GM20000 (cell line): ENCODE results near the gene SMCHD1.

Experiments
- DNase-seq: peaks from one replicate; pipeline ENCODE4 v3.0.0; 2012; ENCODE audit warnings: low spot score
- TF ChIP-seq, protein P1 (sequence below): IDR thresholded peaks from 2 replicates; pipeline ENCODE4 v1.5.1; 2012; ENCODE audit warnings: mild to moderate bottlenecking, control low read depth; ENCODE audit errors: extremely low read depth, missing control alignments

Gene SMCHD1

DNA sequence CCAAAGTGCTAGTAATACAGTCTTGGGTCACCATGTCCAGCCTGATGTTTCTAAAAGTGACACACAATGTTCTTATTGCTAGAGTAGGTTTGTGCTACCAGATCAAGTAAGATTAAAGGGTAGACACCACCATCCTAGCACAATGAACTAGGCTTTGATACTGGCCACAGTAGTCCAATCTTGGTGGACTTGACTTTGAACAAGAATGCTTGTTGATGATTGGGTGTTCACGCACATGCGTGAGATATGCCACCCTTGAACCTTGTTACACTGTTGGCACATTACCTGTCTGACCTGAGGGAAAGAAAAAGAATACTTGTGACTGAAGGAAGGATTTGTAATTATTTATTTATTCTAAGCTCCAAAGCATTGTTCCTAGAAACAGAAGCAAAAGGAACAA is 119.1 kb downstream of the SMCHD1 start:
- no peak for DNase-seq
- TF ChIP-seq, protein P1, sequence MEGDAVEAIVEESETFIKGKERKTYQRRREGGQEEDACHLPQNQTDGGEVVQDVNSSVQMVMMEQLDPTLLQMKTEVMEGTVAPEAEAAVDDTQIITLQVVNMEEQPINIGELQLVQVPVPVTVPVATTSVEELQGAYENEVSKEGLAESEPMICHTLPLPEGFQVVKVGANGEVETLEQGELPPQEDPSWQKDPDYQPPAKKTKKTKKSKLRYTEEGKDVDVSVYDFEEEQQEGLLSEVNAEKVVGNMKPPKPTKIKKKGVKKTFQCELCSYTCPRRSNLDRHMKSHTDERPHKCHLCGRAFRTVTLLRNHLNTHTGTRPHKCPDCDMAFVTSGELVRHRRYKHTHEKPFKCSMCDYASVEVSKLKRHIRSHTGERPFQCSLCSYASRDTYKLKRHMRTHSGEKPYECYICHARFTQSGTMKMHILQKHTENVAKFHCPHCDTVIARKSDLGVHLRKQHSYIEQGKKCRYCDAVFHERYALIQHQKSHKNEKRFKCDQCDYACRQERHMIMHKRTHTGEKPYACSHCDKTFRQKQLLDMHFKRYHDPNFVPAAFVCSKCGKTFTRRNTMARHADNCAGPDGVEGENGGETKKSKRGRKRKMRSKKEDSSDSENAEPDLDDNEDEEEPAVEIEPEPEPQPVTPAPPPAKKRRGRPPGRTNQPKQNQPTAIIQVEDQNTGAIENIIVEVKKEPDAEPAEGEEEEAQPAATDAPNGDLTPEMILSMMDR = no peak

DNA sequence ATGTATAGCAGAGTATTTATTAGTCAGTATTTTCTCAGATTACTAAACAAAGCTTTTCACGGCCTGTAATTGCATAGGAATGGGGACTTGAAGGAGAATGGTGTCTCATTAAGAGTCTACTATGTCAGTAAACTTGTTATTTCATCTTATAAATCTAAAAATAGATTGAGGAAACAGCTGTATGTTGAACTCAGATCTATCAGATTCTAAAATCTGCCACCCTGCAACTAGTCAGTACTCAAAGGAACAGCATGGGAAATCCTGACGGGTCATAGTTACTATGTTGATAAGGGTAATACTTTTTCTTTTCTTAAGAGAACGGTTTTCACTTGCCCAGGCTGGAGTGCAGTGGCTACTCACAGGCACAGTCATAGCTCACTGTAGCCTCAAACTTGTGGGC is 121.1 kb downstream of the SMCHD1 start:
- TF ChIP-seq, protein P1 = no peak

DNA sequence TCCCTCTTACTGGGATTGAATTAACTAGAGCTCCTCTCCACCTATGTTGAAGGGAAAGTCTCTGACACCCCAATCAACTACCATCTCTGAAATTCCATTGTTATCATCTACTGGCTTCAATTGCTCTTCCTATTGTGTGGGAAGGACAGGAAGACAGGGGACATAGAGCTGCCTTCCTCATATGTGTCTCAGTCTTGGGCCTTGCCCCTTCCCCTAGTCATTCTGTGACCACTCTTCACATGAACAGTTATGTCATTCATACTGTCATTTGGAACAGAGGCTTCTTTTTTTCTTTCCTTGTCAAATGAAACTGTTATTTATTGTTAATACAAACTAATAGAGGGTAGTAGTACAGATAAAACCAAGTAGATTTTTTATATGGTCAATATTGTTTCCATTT is 121.7 kb downstream of the SMCHD1 start:
- no peak for DNase-seq
- TF ChIP-seq, protein P1 = no peak

More for the DNA sequence above, 121.1 kb downstream of the SMCHD1 start:
- DNase-seq = no peak

DNA sequence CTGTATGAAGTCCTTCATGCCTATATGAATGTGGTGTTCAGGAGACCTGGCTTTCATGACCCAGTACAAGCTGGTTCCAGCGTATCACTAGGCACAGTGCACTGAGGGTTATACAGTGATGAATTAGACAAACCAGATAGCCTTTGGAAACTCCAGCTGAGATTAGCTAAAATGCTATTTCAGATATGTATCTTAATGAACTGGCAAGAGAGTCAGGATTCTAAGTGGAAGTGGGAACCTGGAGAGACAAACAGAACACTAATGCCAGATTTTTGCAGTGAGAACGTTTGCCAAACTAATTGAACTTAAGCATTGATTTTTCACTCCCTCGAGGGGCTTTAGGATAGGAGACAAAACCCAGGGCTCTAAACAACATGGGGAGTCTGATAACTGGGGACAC is 125.2 kb downstream of the SMCHD1 start:
- TF ChIP-seq, protein P1 = no peak
- no peak for DNase-seq

DNA sequence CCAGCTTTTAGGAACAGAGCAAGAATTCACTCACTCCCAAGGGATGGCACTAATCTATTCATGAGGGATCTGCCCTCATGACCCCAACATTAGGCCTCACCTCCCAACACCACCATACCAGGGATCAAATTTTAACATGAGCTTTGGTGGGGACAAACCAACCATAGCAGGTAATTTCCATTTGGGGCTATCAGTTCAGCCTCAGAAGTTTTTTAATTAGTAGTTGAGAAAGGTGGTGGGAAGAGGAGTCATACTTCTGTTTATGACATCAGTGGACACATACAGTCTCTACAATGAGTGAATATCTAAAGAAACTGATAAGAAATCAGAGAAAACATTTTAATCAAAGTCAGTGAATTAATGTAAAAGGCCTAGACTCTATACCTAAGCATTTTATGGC is 131.7 kb downstream of the SMCHD1 start:
- TF ChIP-seq, protein P1 = no peak
- DNase-seq = no peak

DNA sequence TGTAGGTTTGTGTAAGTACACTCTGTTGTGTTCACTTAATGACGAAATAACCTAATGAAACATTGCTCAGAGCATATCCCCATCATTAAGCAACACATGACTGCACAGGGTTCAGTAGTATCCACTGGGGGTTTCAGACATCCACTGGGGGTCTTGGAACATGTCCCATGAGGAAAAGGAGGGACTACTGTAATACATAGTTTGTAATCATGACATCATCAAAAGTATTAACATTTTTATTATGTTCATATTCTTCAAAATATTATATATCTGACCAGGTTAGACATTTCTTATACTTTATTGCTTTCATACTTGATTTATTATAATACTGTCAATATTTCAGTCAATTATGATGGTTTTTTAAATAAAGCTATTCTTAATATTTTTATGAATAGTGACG is 136.9 kb downstream of the SMCHD1 start:
- DNase-seq = no peak
- TF ChIP-seq, protein P1 = no peak

DNA sequence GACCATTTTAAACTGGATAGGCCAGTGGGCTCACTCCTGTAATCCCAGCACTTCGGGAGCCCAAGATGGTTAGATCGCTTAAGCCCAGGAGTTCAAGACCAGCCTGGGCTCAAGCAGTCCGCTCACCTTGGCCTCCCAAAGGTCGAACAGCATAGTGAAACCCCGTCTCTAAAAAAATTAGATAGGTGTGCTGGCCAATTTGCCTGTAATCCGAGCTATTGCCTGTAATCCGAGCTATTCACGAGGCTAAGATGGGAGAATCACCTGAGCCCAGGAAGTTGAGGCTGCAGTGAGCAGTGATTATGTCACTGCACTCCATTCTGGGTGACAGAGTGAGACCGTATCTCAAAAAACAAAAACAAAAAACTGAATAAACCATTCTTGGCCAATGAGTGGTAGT is 138.6 kb downstream of the SMCHD1 start:
- TF ChIP-seq, protein P1 = no peak
- DNase-seq = no peak

DNA sequence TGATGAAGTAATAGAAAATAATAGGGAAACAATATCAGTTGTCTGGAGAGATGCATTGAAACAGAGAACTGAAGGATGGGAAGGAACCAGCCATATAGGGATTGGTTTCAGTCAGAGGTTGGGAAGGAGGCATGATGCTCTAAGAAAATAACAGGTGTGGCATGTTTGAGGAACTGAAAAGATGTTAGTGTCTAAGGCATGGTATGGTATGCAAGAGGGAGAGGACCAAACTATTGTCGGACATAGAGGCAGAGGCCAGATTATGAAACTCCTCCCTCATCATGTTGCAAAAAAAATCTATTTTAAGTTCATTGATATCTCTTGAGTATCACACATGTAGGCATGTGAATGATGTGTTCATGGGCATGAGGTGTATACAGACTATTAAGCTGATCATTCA is 142.4 kb downstream of the SMCHD1 start:
- DNase-seq = peak; percentile 8
- TF ChIP-seq, protein P1 = no peak
